ENCODE results near the gene MMS22L. TPM values are rescaled to one million over a fixed set of nuclear protein-coding genes. Genes with fewer than 3 reads are reported as not detected.
A peak's percentile ranks its signal among the peaks of the same experiment; 100 is the strongest.

The MMS22L gene
- total and polyA plus RNA-seq, 2 of the 13 experiments (the other 11 are each of a cell fraction or from before 2014, with no cell fraction given), result 6.2 to 32.9 TPM

DNA sequence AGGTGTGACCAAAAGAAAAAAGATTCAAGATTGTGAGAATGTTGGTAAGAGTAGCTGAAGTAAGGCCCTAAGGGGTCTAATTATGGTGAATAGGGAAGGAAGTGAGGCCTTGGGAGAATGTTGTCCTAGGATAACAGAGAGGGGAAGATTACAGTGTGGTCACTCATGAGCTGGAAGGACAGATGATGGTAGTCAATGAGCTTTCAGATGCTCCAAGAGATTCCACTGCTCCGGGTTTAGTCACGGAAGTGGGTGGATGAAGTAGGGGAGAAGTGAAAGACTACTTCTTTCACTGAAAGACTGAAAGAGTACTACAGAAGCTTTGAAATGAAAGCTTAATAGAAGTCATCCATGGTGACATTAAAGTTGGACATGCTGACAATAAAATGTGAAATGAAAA is 108.5 kb downstream of the MMS22L start:
- 95% methylated on average over 2 of the region's 2 CpGs for WGBS (ENCODE audit: low lambda C conversion rate)
- TF ChIP-seq SATB2 (CRISPR knock-in tag; IDR thresholded peaks at IDR 0.05), result no peak
- TF ChIP-seq U2AF2 (IDR thresholded peaks at IDR 0.05; ENCODE audit: low read depth, low read length), result no peak
- TF ChIP-seq PHF20 (CRISPR knock-in tag; IDR thresholded peaks at IDR 0.05), result no peak
- no peak for TF ChIP-seq NBN (conservative IDR thresholded peaks at IDR 0.05)
- TF ChIP-seq MYNN (CRISPR knock-in tag; IDR thresholded peaks at IDR 0.05; ENCODE audit: low read depth), result no peak
- TF ChIP-seq NR2C2 (CRISPR knock-in tag; IDR thresholded peaks at IDR 0.05; ENCODE audit: borderline replicate concordance), result no peak
- no peak for TF ChIP-seq ZNF878 (CRISPR knock-in tag; IDR thresholded peaks at IDR 0.05)
- no peak overlapping the region for H3K4me3 ChIP-seq (replicated peaks in 1 of 3; ENCODE audit: insufficient read depth in 1 of 3, low read depth in 2 of 3, low read length in 3 of 3)
- H3K79me2 ChIP-seq (ENCODE audit: insufficient read depth, low read length), result no peaks in the 10 kb centered on the region
- ATAC-seq (no peak), DNase-seq (ENCODE audit: low spot score) (no peak), FAIRE-seq (no peak)
- ChIA-PET CTCF (ENCODE audit: low intra/inter-chr PET ratio, low total read pairs) (no interaction called here), POLR2A (no interaction called here)
- in situ Hi-C loops (cut with HindIII; ENCODE audit: extremely low pct_ligation_motif_present, low pct_unique_long_range_greater_than_20kb) (no loop called here), intact Hi-C loops (cut with micrococcal nuclease; ENCODE audit: unreplicated experiment) (no loop called here)
- H3K4me2 ChIP-seq (ENCODE audit: low read depth, low read length), result no peak overlapping the region
- H3K9me3 ChIP-seq (ENCODE audit: low read length), result no peaks in the 10 kb centered on the region
- H3K9ac ChIP-seq (ENCODE audit: insufficient read depth, low read depth, low read length), result no peak overlapping the region
- H3K36me3 ChIP-seq (replicated peaks in 1 of 2; ENCODE audit: control insufficient read depth in 1 of 2, insufficient read depth in 2 of 2, low read length in 2 of 2), result peaks cover 1 to 19% of the 10 kb centered on the region in 2 experiments; a peak in 2 of 5 replicates
- H2AFZ ChIP-seq (ENCODE audit: low read length), result no peak overlapping the region
- no peaks in the 10 kb centered on the region for H3K4me1 ChIP-seq (ENCODE audit: insufficient read depth, low read length)
- H3K27me3 ChIP-seq (ENCODE audit: control insufficient read depth in 1 of 2, insufficient read depth in 2 of 2, low read length in 2 of 2), result no peaks in the 10 kb centered on the region
- no peaks in the 10 kb centered on the region for H4K20me1 ChIP-seq (ENCODE audit: insufficient read depth, low read length)
- no peak overlapping the region for H3K27ac ChIP-seq (ENCODE audit: extremely low read length, insufficient read depth, low read length)
- no TSS peak for BruUV-seq (replicated peaks)

DNA sequence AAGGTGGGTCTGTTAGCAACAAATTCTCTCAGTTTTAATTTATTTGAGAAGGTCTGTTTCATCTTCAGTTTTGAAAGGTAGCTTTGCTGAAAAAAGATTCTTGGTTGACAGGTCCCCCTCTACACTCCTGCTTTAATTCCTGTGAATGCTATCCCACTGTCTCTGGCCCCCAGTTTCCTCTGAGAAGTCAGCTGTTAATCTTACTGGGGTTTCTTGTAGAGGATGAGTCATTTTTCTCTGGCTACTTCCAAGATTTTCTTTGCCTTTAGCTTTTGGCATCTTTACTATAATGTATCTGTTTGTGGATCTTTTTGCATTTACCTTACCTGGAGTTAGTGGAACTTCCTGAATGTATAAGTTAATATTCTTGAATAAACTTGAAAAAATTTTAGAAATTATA is 122.7 kb downstream of the MMS22L start:
- no peak for ATAC-seq
- DNase-seq (ENCODE audit: low spot score), result no peak
- Histone ChIP-seq H3K4me1 (ENCODE audit: insufficient read depth, low read length) (no peaks in the 10 kb centered on the region), H3K36me3 (replicated peaks in 1 of 2; ENCODE audit: control insufficient read depth in 1 of 2, insufficient read depth in 2 of 2, low read length in 2 of 2) (peaks cover 1 to 14% of the 10 kb centered on the region in 2 experiments; a peak in 3 of 5 replicates), H3K27ac (ENCODE audit: extremely low read length, insufficient read depth, low read length) (no peak overlapping the region), H3K27me3 (ENCODE audit: control insufficient read depth in 1 of 2, insufficient read depth in 2 of 2, low read length in 2 of 2) (no peaks in the 10 kb centered on the region), H4K20me1 (ENCODE audit: insufficient read depth, low read length) (no peaks in the 10 kb centered on the region), H3K9ac (ENCODE audit: insufficient read depth, low read depth, low read length) (no peak overlapping the region), H3K79me2 (ENCODE audit: insufficient read depth, low read length) (no peaks in the 10 kb centered on the region), H3K4me3 (replicated peaks in 1 of 3; ENCODE audit: insufficient read depth in 1 of 3, low read depth in 2 of 3, low read length in 3 of 3) (no peak overlapping the region), H2AFZ (ENCODE audit: low read length) (no peak overlapping the region), H3K9me3 (ENCODE audit: low read length) (no peaks in the 10 kb centered on the region), H3K4me2 (ENCODE audit: low read depth, low read length) (no peak overlapping the region)
- ChIA-PET POLR2A (no interaction called here), CTCF (ENCODE audit: low intra/inter-chr PET ratio, low total read pairs) (no interaction called here)
- in situ Hi-C loops (cut with HindIII; ENCODE audit: extremely low pct_ligation_motif_present, low pct_unique_long_range_greater_than_20kb), result no loop called here
- FAIRE-seq, result no peak
- intact Hi-C loops (cut with micrococcal nuclease; ENCODE audit: unreplicated experiment), result no loop called here
- TF ChIP-seq AHR (CRISPR knock-in tag; IDR thresholded peaks at IDR 0.05) (no peak), ZNF317 (CRISPR knock-in tag; IDR thresholded peaks at IDR 0.05) (peak; percentile 99), ZNF30 (CRISPR knock-in tag; IDR thresholded peaks at IDR 0.05) (no peak), GFI1 (CRISPR knock-in tag; IDR thresholded peaks at IDR 0.05; ENCODE audit: borderline replicate concordance) (no peak), ZSCAN9 (CRISPR knock-in tag; IDR thresholded peaks at IDR 0.05; ENCODE audit: borderline replicate concordance) (no peak), EED (CRISPR knock-in tag; IDR thresholded peaks at IDR 0.05) (no peak), ZNF263 (CRISPR knock-in tag; IDR thresholded peaks at IDR 0.05) (no peak), DNMT1 (CRISPR knock-in tag; IDR thresholded peaks at IDR 0.05) (no peak)
- TF ChIP-seq, protein P1, sequence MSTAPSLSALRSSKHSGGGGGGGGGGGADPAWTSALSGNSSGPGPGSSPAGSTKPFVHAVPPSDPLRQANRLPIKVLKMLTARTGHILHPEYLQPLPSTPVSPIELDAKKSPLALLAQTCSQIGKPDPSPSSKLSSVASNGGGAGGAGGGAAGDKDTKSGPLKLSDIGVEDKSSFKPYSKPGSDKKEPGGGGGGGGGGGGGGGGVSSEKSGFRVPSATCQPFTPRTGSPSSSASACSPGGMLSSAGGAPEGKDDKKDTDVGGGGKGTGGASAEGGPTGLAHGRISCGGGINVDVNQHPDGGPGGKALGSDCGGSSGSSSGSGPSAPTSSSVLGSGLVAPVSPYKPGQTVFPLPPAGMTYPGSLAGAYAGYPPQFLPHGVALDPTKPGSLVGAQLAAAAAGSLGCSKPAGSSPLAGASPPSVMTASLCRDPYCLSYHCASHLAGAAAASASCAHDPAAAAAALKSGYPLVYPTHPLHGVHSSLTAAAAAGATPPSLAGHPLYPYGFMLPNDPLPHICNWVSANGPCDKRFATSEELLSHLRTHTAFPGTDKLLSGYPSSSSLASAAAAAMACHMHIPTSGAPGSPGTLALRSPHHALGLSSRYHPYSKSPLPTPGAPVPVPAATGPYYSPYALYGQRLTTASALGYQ (CRISPR knock-in tag; IDR thresholded peaks at IDR 0.05), result no peak
- BruUV-seq (replicated peaks), result no TSS peak

Data from HepG2 (cell line).